Measurements from ENCODE around the gene KDM1B.

DNA sequence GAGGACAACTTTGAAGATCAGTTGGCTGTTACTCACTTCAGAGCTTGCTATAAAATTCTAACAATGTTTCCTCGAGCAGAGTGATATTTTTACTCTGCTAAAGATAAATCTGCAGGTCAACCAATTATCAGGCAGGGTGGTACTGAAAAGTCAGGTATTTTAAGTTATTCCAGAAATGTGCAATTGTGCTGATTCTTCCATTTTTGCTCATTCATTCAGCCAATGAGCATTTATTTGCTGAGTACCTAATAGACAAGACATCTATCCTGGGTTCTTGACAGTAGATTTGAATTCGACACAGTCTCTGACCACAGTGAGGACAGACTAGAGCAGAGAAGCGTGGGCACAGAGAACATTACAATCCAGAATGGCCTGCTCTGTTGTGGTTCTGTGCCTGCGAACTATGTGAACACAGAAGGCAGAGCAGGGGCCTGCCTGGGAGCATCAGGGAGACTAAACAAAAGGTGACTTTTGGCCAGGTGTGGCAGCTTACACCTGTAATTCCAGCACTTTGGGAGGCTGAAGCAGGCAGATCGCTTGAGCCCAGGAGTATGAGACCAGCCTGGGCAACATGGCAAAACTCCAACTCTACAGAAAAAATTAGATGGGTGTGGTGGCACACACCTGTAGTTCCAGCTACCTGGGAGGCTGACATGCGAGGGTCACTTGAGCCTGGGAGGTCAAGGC lies 15.1 kb upstream of the KDM1B start:
- no peak for TF ChIP-seq PATZ1 (CRISPR knock-in tag; IDR thresholded peaks at IDR 0.05; ENCODE audit: borderline replicate concordance)
- TF ChIP-seq TSHZ2 (CRISPR knock-in tag; IDR thresholded peaks at IDR 0.05) = no peak
- TF ChIP-seq ZFP3 (CRISPR knock-in tag; IDR thresholded peaks at IDR 0.05) = no peak
